ENCODE results near the gene TFAP2E. TPM values are rescaled to one million over a fixed set of nuclear protein-coding genes. Genes with fewer than 3 reads are reported as not detected.
"Not testable (repeated sequence)": the region's sequence is repeated elsewhere in the genome, so short reads cannot be mapped to it uniquely, and the experiment has no call there.

Gene TFAP2E
- total RNA-seq, 1 donor from 2014 or later, result 0.35 TPM

DNA sequence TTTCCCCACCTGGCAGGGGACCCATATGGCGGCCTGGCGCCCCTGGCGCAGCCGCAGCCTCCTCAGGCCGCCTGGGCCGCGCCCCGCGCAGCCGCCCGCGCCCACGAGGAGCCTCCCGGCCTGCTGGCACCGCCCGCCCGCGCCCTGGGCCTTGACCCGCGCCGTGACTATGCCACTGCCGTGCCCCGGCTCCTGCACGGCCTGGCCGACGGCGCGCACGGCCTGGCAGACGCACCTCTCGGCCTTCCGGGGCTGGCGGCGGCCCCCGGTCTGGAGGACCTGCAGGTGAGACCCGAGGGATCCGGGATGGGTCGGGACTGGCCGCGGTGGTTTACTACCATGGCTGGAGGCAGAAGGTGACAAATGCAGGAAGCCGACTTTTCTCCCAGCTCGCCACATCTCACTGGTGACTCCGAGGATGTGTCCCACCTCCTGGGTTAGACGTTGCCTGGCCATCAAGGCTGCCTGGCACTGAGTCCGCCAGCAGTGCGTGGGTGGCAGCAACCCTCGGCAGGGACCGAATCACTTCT, 1.1 kb downstream of the TFAP2E start:
- DNase-seq (ENCODE audit: low read depth), result no peak

DNA sequence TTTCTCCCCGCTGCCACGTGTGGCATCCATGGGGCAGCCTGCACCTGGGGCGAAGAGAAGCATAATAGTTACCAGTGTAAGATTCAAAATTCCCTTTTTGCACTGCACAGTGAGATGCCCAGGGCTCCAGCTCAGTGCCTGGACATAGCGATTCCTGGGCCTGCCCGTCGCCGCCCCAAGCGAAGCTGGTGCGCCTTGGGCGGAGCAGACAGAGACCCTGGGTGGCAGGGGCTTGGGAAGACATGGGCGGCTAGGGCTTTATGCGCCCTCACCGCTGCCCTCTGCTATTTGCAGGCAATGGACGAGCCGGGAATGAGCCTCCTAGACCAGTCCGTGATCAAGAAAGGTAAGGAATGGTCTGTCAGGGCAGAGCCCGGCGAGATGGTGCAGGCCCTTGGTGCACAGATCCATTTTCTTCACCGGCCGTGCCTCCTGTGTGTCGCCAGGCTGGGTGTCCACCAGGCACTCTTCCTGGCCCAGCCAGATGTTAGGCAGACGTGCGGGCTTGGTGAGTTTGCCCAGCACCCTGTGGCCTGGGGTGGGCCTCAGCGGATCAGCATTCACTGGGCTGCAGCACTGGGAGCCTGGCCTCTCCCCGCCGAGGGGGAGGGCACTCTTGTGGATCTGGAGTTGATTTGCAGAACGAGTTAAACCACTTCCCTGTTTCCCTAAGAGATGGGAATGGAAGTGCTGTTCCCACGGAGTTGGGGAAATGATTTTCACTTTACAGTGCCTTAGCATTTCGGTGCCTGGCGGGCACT, 1.7 kb downstream of the TFAP2E start:
- no peak for DNase-seq (ENCODE audit: low read depth)

- DNase-seq (ENCODE audit: low read depth), result no peak
Observed at GRCh38 chr1:35575416-35575958, 2.4 kb downstream of the TFAP2E start.

GRCh38 chr1:35576061-35576765, 3.1 kb downstream of the TFAP2E start:
- DNase-seq (ENCODE audit: low read depth), result no peak

DNA sequence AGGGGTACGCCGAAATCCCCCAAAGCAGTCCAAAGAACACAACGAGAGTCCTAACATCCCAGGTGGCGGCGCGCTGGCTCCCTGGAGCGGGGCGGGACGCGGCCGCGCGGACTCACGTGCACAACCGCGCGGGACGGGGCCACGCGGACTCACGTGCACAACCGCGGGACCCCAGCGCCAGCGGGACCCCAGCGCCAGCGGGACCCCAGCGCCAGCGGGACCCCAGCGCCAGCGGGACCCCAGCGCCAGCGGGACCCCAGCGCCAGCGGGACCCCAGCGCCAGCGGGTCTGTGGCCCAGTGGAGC, 3.6 kb downstream of the TFAP2E start:
- not testable (repeated sequence) for DNase-seq (ENCODE audit: low read depth)

GRCh38 chr1:35577071-35577998, 4.2 kb downstream of the TFAP2E start:
- no peak for DNase-seq (ENCODE audit: low read depth)

- DNase-seq (ENCODE audit: low read depth), result no peak
Observed at GRCh38 chr1:35580949-35581388, 7.9 kb downstream of the TFAP2E start.

- DNase-seq (ENCODE audit: low read depth), result not testable (repeated sequence)
Observed at GRCh38 chr1:35581621-35582020, 8.5 kb downstream of the TFAP2E start.

GRCh38 chr1:35585281-35585680, 12.2 kb downstream of the TFAP2E start:
- DNase-seq (ENCODE audit: low read depth), result no peak

GRCh38 chr1:35585805-35586204, 12.7 kb downstream of the TFAP2E start:
- not testable (repeated sequence) for DNase-seq (ENCODE audit: low read depth)

DNA sequence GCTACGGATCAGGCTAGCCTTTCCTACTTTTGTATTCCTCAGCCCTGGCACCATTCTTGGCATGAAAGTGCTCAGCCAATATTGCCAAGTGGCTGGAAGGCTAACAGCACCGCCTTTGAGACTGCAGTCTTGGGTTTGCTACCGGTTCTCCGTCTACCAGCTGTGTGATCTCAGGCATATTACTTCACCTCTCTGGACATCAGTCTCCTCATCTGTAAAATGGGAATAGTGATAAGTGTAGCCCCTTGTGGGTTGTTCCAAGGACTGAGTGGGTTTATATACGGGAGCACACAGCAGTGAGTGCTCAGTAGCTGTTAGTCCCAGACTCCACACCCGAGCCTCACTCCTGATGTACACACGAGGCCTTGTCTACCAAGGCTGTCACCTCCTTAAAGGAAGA, 13.7 kb downstream of the TFAP2E start:
- DNase-seq (ENCODE audit: low read depth), result no peak

DNA sequence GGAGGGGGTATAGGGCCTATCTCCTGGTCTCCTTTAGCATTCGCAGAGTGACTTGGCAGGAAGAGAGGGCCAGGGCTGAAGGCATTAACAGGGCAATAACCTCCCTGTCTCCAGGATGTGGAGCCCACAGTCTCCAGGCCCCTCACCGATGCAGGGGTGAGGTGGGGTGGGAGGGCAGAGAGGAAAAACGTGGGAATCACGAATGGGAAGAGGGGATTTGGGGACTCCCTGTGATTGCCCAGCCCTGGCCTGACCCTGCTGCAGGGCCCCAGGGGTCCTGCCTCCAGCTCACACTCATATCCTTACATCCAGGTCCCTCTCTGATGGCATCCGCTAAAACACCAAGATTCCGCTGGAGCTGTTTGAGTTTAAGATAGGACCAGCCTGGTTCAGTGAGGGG, 14.6 kb downstream of the TFAP2E start:
- no peak for DNase-seq (ENCODE audit: low read depth)

DNA sequence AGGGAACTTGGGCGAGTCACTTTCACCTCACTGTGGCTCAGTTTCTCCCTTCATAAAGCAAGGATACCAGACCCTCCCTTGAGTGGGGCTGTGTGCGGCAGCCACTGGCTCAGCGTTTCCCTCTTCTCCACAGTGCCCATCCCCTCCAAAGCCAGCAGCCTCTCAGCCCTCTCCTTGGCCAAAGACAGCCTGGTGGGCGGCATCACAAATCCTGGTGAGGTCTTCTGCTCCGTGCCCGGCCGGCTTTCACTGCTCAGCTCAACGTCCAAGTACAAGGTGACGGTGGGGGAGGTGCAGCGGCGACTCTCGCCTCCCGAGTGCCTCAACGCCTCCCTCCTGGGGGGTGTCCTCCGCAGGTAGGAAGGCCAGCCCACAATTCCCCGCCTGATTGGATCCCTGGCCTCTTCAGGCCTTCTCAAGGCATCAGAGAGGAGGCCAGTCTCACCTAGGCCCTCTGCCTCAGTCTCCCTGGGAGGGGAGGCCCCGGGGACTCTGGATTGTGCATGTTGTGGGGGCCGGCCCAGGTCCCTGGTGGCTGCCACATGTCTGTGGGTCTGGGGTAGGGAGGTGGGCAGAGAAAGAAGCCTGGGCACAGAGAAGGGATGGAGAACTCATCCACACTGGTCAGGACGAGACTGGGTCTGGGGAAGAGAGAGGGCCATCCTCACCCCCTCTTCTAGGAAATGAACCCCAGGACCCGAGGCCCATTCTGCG, 15.2 kb downstream of the TFAP2E start:
- no peak for DNase-seq (ENCODE audit: low read depth)

- DNase-seq (ENCODE audit: low read depth), result no peak
Observed at GRCh38 chr1:35589516-35590427, 16.7 kb downstream of the TFAP2E start.

GRCh38 chr1:35590476-35591040, 17.4 kb downstream of the TFAP2E start:
- no peak for DNase-seq (ENCODE audit: low read depth)

- no peak for DNase-seq (ENCODE audit: low read depth)
Observed at GRCh38 chr1:35591211-35591610, 18.1 kb downstream of the TFAP2E start.

DNA sequence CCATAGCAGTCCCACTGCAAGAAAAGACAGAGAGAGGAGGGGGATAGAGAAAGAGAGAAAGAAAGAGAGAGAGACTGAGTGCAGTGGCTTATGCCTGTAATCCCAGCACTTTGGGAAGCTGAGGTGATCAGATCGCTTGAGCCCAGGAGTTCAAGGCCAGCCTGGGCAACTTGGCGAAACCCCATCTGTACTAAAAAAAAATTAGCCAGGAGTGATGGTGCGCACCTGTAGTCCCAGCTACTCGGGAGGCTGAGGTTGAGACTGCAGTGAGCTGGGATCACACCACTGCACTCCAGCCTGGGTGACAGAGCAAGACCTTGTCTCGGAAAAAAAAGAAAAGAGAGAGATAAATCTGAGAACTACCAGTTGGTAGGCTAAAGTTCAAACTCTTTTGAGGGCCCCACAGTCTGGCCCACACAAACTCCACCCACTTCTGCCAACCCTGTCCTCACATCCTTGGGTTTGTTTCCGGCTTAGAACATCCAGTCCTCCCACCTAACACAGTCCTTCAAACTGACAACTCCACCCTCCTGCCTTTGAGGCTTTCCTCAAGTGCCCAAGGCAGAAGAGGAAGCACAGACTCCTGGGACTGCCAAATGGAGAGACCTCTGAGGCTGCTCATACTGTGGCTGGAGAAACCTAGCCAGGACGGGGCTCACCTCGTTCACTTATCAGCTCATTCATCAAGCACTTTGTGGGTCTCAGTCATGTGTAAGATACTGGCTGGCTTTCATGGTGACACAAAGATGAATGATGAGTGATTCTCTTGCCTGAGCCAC, 20.1 kb downstream of the TFAP2E start:
- no peak for DNase-seq (ENCODE audit: low read depth)

DNA sequence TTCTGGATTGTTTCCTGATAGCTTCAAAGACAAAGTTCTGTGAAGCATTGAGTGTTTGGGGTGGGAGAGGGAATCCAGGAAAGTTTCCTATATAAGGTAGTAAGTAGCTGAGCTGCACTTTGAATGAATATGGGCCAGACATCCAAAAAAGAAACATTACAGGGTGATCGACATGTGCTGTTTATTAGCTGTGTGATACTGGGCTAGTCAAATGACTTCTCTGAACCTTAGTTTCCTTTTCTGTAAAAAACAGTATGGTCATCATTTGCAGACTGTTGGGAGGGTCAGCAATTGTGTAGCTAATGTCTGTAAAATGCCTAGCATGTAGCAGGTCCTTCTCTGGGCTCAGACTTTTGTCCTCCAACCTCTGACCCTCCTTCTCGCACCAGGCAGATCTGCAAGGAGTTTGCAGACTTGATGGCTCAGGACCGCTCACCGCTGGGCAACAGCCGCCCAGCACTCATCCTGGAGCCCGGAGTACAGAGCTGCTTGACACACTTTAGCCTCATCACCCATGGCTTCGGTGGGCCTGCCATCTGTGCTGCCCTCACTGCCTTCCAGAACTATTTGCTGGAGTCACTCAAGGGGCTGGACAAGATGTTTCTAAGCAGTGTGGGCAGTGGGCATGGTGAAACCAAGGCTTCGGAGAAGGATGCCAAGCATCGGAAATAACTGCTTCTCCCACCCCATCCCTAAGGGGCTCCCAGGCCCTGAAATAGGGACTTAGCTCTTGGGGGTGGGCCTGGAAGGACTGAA, 21.1 kb downstream of the TFAP2E start:
- no peak for DNase-seq (ENCODE audit: low read depth)

Measured in renal cortical epithelial cell (primary cell).